Measurements from ENCODE around the gene TMEM192. TPM values are rescaled to one million over a fixed set of nuclear protein-coding genes. Genes with fewer than 3 reads are reported as not detected.

TMEM192 gene
- polyA plus RNA-seq = 25.3 to 32.7 TPM (median 29.9 TPM) in 3 replicates
- polyA plus RNA-seq (2011; ENCODE audit: low read depth) = 17.0 TPM
- polyA plus RNA-seq (2011; cell fraction: cytosol; rRNA removed) = 21.1 and 45.5 TPM in 2 replicates
- polyA plus RNA-seq (2011; cell fraction: nucleus; rRNA removed) = 28.8 and 30.9 TPM in 2 replicates
- 16.5 and 16.8 TPM in 2 replicates for polyA plus RNA-seq (2012; ENCODE audit: low replicate concordance)
- polyA minus RNA-seq = 9.9 to 35.6 TPM (median 22.6 TPM) in 3 replicates
- 7.1 TPM for polyA minus RNA-seq (2011; cell fraction: cytosol; rRNA and poly(A)+ RNA removed)
- polyA minus RNA-seq (2011; cell fraction: nucleus; rRNA and poly(A)+ RNA removed) = 26.8 and 44.1 TPM in 2 replicates

DNA sequence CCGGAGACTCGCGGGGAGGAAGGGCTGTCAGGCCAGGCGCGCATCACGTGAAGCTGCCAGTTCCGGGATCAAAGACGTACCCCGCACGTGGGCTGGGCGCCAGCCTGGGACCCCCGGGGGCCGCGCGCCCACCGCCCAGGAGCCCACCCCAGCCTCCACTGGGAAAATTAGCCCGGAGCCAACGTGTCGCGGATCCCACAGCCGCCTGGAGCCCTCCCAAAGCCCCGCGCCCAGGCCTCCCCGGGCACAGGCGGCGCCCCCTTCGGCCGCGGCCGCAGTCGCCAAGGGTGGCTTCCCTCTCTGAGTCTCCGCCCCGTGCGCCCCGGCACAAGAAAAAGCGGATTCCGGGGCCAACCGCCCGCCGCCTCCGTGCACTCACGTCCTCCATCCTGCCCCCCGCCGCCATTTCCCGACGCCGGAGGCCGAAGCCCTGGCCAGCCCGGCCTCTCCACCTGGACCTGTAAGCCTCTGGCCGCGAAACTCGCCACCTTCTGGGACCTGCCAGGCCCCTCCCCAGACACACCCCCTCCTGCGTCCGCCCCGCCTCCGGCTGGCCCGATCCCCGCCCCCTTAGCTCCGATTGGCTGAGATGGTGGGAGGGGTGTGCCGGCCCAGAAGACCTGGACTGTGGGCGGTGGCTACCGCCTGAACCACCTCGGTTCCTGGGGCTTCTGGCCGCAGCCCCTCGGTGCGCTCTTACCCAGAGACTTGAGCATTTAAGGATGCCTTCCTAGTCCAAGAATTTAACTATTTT lies at the start of gene TMEM192:
TSS of gene TMEM192 (minus strand) at position 493 of the 754 bp plus-strand sequence. CDS start at position 406, 87 bp downstream.
- Histone ChIP-seq H3K27me3 (ENCODE audit: control insufficient read depth, extremely low read depth, insufficient read depth, low read length) (no peaks in the 10 kb centered on the region), H3K9me1 (ENCODE audit: control insufficient read depth, extremely low read depth, insufficient read depth, low read length) (no peaks in the 10 kb centered on the region), H3K9ac (ENCODE audit: control insufficient read depth, extremely low read depth, insufficient read depth, low read length) (peak within 1 kb of the TSS; percentile 87), H3K4me3 (ENCODE audit: control insufficient read depth in 2 of 3, extremely low read depth in 1 of 3, insufficient read depth in 2 of 3, low read depth in 1 of 3, low read length in 3 of 3) (peak within 1 kb of the TSS; percentile 97 to 98 (median 98)), H3K36me3 (ENCODE audit: control insufficient read depth in 2 of 2, extremely low read depth in 1 of 2, insufficient read depth in 2 of 2, low read length in 2 of 2) (no peaks in the 10 kb centered on the region), H3K27ac (ENCODE audit: control insufficient read depth, insufficient read depth, low read length) (peak within 1 kb of the TSS; percentile 69), H3K79me2 (ENCODE audit: control insufficient read depth, insufficient read depth, low read length) (no peaks in the 10 kb centered on the region), H4K20me1 (ENCODE audit: control insufficient read depth, extremely low read depth, insufficient read depth, low read length) (no peaks in the 10 kb centered on the region), H3K4me1 (ENCODE audit: control insufficient read depth, extremely low read depth, insufficient read depth, low read length) (peaks cover 10% of the 10 kb centered on the region), H3K4me2 (ENCODE audit: control insufficient read depth, extremely low read depth, insufficient read depth, low read depth, low read length) (peak within 1 kb of the TSS; percentile 97), H3K9me3 (ENCODE audit: control insufficient read depth, low read depth, low read length) (no peaks in the 10 kb centered on the region), H2AFZ (ENCODE audit: control insufficient read depth, low read length) (peak within 1 kb of the TSS; percentile 97)
- FAIRE-seq = no peak
- DNase-seq (ENCODE audit: low read depth, low spot score) = peak; percentile 28
- dilution Hi-C loops (cut with MboI; ENCODE audit: extremely low pct_ligation_motif_present, low sequenced_read_pairs) = no loop called here
- TF ChIP-seq EZH2 (IDR thresholded peaks at IDR 0.05; ENCODE audit: low read length) = no peak
- TF ChIP-seq, protein P1, sequence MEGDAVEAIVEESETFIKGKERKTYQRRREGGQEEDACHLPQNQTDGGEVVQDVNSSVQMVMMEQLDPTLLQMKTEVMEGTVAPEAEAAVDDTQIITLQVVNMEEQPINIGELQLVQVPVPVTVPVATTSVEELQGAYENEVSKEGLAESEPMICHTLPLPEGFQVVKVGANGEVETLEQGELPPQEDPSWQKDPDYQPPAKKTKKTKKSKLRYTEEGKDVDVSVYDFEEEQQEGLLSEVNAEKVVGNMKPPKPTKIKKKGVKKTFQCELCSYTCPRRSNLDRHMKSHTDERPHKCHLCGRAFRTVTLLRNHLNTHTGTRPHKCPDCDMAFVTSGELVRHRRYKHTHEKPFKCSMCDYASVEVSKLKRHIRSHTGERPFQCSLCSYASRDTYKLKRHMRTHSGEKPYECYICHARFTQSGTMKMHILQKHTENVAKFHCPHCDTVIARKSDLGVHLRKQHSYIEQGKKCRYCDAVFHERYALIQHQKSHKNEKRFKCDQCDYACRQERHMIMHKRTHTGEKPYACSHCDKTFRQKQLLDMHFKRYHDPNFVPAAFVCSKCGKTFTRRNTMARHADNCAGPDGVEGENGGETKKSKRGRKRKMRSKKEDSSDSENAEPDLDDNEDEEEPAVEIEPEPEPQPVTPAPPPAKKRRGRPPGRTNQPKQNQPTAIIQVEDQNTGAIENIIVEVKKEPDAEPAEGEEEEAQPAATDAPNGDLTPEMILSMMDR (optimal IDR thresholded peaks at IDR 0.05 in 1 of 3, IDR thresholded peaks at IDR 0.05 in 1 of 3, conservative IDR thresholded peaks at IDR 0.05 in 1 of 3; ENCODE audit: extremely low read depth in 1 of 3, insufficient read depth in 2 of 3, low read length in 3 of 3) = peak in 2 of 3 experiments; percentile 15 to 19

GRCh38 chr4:165158762-165159161 lies 46.1 kb upstream of the TMEM192 start:
- FAIRE-seq = no peak
- Histone ChIP-seq H3K4me1 (ENCODE audit: control insufficient read depth, extremely low read depth, insufficient read depth, low read length) (no peaks in the 10 kb centered on the region), H3K27ac (ENCODE audit: control insufficient read depth, insufficient read depth, low read length) (no peak overlapping the region), H3K9ac (ENCODE audit: control insufficient read depth, extremely low read depth, insufficient read depth, low read length) (no peak overlapping the region), H2AFZ (ENCODE audit: control insufficient read depth, low read length) (no peak overlapping the region), H3K79me2 (ENCODE audit: control insufficient read depth, insufficient read depth, low read length) (no peaks in the 10 kb centered on the region), H3K4me2 (ENCODE audit: control insufficient read depth, extremely low read depth, insufficient read depth, low read depth, low read length) (no peak overlapping the region), H3K36me3 (ENCODE audit: control insufficient read depth in 2 of 2, extremely low read depth in 1 of 2, insufficient read depth in 2 of 2, low read length in 2 of 2) (no peaks in the 10 kb centered on the region), H3K9me1 (ENCODE audit: control insufficient read depth, extremely low read depth, insufficient read depth, low read length) (no peaks in the 10 kb centered on the region), H4K20me1 (ENCODE audit: control insufficient read depth, extremely low read depth, insufficient read depth, low read length) (no peaks in the 10 kb centered on the region), H3K27me3 (ENCODE audit: control insufficient read depth, extremely low read depth, insufficient read depth, low read length) (no peaks in the 10 kb centered on the region), H3K9me3 (ENCODE audit: control insufficient read depth, low read depth, low read length) (no peaks in the 10 kb centered on the region), H3K4me3 (ENCODE audit: control insufficient read depth in 2 of 3, extremely low read depth in 1 of 3, insufficient read depth in 2 of 3, low read depth in 1 of 3, low read length in 3 of 3) (no peak overlapping the region)
- no peak for DNase-seq (ENCODE audit: low read depth, low spot score)
- dilution Hi-C loops (cut with MboI; ENCODE audit: extremely low pct_ligation_motif_present, low sequenced_read_pairs) = no loop called here
- no peak for TF ChIP-seq EZH2 (IDR thresholded peaks at IDR 0.05; ENCODE audit: low read length)
- TF ChIP-seq, protein P1 (optimal IDR thresholded peaks at IDR 0.05 in 1 of 3, IDR thresholded peaks at IDR 0.05 in 1 of 3, conservative IDR thresholded peaks at IDR 0.05 in 1 of 3; ENCODE audit: extremely low read depth in 1 of 3, insufficient read depth in 2 of 3, low read length in 3 of 3) = no peak

Data from keratinocyte (primary cell).